Stimulated activated CD4-positive, alpha-beta T cell treated with anti-CD3 and anti-CD28 coated beads, Interleukin-2, amount 100 ng/mL, for 4 hours (primary cell): ENCODE results near the gene HDAC4.
A peak's percentile ranks its signal among the peaks of the same experiment; 100 is the strongest.

ENCODE experiments used
- DNase-seq: peaks from one replicate; pipeline ENCODE4 v3.0.0-alpha.2; 2020; ENCODE audit warnings: low read depth

HDAC4 gene

DNA sequence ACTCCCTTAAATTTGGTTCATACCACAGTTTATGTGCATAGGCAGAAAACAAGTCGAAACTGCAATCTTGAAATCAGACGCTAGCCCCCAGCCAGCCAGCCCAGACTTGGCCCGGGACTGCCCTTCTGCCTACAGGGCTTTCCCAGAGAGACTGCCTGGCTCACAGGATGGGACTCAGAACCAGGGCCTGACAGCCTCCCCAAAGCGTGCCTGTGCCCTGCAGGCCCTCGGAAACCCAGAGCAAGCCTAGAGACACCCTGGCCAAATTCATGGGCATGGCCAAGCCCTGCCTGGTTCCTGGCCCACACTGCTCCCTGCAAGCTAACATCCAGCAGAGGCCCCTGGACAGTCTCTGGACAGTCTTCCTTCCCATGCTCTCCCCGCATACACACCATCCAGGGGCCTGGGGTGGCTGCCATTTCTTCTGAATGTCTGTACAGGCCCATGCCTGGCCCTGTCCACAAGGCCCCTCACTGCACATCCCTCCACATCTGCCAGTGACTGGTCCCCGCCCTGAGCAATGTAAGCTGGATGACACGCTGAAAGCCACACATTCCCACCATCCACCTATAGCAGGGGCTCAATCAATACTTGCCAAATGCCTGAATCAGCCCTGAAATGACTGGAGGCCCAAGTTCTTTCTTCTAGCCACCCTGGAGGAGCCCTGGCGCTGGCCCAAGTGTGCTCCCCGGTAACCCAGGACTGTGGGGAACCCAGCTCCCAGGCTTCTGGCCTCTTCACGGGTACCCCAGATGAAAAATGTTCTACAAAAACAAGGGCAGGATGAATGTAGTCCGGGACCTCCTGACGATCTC is 73.1 kb downstream of the HDAC4 start:
- DNase-seq = no peak

DNA sequence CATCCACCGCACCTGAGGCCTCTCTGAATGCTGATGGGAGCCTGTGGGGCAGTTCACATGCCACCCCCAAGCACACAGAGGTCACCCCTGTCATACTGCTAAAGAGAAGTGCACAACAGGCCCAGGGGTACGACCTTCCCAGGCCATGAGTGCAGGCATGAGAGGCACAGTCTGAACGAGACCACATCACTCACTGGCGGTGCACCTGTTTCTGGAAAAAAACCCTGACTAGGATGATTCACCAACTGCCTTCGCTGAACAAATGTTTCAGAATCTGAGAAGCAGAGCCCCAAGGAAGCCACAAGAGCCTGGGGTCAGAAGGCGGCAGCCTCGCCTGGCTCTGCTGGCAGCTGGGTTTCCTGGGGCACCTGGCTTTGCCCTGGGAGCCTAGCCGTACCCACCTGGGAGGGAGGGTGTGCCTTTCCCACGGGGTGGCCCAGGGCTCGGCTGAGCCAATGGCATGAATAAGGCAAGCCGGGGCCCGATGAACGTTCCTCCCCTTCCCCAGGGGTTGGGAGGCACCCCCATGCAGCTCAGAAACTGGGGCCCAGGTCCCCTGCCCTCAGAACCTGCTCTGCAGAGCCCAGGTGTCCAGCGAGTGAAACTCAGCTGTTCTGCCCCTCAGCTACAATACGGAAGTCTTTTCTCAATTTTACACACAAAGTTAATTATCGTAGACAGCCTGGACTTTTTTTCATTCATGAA is 73.8 kb downstream of the HDAC4 start:
- peak; percentile 64 for DNase-seq

DNA sequence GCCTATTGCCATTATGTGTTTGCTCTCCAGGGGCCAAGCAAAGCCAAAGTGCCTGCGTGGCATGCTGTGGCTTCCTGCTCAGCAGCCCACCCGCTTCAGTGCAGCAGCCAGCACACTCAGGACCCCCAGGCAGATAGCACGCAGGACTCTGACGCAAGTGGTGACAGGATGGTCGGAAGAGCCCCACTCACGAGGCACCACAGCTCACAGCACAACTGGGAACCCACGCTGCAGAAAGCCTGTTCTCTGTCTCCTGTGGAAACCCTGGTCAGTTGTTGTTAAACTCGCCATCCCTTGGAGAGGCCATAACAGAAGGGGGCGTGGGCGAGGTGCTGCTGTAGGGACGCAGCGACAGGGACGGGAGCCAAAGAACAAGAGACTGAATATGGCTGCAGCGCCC is 76.4 kb downstream of the HDAC4 start:
- no peak for DNase-seq

DNA sequence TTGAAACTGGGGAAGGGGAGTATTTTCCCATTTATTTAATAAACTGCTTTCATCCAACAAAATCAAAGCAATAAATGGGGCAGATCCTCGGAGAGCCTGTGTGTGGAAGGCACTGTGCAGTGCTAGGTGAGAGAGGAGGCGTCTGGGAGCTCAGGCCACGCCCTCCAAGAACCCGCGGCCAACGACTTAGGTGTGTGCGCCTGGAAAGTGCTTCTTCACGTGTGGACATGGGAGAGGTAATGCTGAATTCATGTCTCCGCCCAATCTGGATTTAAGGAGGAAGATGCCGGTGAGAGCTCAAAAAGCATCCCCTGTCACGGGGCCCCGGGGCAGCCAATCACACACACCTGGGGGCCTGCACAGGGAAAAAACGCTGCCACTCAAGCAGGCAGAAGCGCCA is 77.4 kb downstream of the HDAC4 start:
- DNase-seq = no peak

DNA sequence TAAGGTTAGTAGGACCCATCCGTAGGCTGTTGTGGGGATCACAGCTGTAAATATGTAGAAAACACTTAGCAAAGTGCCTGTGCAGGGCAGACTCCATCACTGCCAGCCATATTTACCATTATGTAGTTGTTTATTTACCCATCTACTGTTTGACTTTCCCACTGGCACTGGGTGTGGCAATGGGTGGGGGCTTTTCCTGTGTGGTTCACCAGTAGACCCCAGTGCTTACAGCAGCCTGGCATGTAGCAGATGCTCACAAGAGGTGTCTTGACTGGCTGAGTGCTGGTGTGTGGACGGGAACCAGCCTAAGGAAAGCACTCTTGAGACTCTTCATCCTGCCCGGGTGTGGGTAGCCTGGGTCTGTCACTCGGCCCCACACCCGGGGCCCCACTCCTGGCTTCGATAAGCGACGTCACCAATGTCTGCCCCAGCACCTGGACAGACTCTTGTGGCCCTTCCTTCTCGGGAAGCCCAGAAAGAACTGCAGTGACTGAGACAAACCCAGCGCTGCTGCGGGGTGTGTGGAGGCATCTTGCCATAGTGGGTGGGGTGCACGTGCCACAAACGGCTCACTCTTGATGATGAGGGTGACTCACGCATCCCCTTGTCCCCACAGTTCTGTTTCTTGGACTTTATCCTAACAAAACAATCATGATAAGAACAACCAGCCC is 78.3 kb downstream of the HDAC4 start:
- DNase-seq = peak; percentile 26

DNA sequence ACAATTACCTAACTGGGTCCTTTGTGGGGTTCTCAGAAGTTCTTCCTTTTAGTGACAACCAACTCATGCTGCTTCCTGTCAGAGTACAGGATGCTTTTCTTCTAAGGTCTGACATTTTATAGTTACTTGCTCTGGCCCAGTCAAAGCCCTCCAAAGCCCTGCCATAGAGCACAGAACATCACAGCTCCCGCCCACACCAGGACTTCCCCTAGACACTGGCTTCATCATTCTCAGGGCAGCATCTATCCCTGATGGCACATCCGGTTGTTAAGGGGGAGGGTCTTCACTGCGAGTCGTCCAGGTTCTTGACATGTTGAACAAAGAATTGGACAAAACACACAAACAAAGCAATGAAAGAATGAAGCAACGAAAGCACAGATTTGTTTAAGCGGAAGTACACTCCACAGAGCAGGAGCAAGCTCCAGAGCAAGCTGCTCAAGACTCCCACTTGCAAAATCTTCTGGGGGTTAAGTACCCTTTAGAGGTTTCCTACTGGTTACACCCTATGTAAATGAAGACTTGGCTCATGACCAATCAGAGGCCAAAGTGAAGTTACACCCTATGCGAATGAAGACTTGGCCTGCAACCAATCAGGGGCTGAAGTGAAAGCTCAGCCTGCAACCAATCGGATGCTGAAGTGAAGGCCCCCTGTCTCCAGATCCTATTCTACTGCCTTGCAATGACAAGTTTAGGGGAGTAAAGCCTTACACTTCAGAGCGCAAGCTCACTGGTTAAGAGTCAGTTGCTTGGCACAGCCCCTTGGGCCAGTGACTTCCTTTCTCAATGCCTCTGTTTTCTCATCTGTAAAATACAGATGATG is 79.0 kb downstream of the HDAC4 start:
- peak; percentile 46 for DNase-seq

DNA sequence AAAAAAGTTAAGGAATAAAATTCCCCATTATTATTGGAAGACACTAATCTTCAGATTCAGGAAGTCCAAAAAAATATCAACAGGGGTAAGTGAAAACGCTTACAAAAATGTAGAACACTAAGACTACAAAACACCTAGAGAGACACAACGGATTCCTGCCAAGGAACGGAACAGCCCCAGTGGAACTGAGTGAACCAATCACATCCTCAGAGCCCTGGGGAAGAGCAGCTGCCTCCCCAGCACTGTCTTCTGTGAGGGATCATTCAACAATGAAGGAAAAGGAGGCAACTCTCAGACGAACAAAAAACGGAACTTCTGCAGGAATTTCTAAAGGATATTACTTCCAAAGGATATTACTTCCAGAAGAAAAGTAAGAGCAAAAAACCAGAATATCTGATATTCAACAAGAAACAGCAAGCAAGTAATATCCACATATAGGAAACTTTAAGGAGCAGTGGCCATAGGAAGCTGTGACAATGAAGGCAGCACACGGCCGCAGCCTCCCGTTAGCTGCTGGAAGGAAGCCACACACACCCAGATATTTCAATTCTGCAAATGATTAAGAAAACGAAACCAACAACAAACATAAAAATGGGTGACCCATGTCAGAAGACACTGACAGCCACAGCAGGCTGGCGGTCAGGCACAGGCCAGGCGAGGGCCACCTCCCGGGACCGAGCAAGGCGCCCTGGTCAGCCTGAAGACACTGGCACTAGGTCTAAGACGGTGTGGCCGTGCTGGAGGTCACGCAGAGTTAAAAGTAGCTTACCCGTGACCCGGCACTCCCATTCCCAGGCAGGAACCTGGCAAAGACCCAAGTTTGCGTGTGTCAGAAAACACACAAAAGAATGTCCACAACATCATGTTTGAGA is 81.8 kb downstream of the HDAC4 start:
- DNase-seq = no peak

DNA sequence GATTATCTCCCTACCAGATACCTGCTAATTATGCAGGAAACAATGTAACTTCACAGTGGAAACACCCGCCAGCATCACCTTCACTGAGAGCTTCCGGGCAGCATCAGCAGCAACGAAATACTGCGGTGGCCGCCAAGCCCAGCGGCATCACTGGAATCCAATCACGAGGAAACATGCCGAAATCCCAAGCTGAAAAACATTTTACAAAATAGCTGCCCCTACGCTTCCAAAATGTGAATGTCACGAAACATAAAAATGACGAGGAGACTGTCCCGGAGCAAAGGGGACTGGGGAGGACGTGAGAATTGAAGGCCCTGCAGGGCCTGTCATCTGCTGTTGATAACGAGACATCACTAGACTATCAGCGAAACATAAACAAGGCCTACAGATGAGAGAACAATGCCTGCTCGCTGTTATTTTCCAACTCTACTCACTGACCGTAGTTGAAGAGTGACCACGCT is 82.6 kb downstream of the HDAC4 start:
- no peak for DNase-seq

DNA sequence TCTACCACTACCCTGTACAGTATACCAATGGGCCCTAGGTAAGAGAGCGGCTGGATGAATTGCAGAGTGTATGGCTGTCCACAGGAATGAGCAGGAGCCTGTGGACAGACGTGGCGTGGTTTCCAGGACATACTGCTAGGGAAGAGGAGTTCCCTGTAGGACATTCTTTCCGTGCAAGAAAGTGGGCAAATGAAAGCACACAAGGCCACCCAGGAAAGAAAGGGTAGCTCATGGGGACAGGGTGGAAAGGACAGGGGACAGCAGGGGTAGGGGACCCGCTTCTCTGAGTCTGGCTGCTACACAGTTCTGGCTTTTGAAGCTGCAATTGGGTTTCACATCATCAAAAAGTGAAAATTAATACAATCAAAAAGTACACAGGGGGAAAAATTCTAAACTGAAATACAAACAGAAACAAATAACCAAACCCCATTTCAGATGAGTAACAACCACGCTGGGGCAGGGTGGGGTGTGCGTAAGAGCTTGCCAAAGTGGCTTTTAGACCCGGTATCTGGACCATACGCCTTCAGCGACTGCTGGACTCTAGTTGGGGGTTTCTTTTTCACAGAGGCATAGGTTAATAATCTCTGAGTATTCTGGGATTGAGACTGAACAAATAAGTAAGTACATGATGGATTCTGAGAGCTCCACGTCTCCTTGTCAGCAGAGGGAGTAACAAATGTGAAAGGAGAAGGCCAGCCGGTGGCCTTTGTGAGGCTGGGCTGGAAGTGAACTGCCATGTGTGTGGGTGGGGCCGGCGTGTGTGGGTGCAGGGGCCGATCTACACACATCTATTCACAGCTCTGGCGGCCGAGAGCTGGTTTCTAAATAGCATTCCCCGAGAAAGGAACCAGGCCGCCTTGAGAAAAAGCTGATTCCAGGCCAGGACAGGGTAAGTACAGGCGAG is 84.0 kb downstream of the HDAC4 start:
- DNase-seq = no peak

DNA sequence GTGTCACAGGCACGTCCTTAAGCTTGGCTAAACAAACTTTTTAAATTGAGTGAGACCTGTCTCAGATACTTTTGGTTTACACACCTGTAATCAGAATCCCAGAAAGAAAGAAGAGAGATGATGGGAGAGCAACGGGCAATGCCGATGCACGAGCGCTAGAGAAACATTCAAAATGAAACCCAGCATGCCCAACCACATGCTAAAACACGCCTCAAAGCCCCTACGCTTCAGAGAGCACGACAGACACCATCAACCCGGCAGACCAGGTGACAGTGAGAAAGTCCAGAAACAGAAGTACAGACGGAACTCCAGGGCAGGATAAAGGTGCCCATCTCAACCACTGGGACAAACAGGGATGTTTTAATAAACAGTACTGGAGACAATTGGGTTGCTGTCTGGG is 85.5 kb downstream of the HDAC4 start:
- DNase-seq = no peak

DNA sequence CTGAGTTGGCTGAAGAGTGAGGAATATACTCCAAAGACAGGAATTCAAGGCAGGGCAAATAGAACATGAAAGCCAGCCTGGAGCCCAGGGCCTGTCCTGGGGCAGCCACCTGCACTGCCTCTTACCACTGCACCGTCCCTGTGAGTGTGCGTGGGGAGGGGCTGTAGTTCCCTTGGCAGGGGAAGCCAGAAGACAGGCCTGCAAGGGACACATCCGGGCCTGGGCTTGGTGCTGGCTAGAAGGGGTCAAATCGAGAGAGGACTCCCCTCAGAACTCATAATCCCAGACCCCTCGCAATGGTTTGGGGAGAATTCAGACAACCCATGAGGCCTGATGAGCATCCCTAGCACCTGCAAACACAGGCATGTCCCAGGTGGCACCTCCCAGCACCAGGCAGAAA is 87.0 kb downstream of the HDAC4 start:
- no peak for DNase-seq

DNA sequence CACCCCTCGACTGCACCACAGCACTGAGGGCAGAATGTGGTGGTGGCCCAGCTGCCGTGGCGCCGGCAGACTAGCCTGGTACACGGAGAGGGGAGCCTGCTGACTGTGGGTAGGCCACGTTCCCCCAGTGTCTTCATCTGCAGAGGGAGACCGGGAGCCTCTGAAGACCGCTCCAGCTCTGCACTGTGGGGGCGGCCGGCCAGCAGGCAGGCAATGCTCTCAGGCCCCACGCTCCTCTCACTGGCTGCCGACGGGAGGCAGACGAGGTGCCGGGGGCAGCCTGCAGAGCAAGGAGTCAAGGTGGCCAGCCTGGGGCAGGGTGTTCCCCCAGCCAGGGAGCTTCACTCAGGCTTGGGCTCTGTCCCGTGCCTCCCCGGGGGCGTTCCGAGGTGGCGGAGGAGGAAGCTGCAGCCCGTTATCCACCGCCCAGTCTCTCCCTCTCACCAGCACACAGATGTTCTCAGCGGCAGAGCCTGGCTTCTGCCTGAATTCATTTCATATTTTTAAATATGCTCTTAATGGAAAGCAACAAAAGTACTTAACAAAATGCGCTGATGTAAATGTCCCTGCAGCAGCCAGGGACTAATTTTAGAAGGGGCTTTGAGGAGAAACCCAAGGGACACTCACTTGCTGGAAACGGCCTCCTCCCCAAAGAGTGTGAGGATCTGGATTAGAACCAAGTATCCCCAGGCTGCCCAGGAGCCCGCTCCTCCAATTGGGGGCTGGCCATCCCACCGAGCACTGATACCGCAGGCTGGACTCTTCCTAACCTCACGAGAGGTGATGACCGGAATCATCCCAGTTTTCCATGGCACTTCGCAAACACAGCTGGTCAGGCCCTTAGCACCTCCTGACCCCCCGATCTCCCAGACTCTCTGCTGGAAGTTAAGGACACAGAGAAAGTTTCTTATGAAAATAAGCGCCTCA is 87.8 kb downstream of the HDAC4 start:
- no peak for DNase-seq

DNA sequence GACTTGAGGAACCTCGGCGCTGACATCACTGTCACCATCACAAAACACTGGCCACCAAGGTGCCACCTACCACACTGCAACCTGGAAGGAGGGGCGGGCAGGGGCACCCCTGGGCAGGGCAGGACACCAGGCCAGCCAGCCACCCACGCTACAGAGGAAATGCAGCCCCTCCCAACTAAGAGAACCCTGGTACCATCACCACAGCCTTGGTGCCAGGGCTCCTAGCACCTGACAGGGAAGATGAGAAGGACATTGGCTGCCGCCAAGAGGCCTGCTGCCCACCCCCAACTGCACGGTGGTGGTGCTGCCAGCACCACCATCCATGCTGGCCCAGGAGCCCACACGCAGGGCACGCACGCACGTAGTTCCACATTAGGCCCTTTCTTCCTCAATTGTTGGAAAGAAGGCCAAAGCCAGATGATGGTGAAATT is 88.7 kb downstream of the HDAC4 start:
- DNase-seq = no peak

DNA sequence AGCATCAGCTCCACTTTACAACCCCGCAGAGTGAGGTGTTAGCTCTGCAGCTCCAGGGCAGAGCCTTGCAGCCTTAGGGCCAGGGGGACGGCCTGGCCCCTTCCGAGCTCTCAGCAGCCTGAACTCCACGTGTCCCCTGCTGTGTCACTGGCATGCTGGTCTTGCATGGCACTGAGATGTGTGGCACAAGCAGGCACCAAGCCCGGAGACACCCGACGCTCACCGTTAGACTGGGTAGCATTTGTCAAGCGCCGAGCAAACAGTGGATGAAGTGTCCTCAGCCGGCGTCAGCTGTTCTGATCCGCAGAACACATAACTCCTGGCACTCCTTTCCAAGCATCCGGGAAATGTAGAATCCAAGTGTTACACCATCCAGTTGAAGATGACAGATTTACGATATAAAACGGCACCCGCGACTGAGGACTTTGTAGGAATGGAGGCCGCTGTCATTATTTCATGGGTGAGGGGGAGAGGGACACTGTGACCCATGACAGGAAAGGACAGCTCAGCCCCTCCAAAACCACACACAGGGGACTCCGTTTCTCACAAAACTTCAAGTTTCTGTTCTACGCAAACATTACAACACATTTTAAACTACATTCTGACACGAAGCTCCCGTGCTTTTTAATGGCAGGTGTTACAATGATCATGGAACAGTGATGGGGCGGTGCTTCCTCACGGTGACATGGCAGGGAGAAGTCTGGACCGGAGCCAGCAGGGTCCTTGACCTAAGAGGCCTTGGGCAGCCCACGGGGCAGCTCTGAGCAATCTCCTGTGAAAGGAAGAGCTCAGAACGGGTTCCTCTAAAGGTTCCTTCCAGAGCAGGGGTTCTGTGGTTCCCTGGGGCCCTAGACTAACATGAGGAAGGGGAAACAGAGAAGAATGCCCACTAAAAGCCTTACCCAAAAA is 89.4 kb downstream of the HDAC4 start:
- no peak for DNase-seq

DNA sequence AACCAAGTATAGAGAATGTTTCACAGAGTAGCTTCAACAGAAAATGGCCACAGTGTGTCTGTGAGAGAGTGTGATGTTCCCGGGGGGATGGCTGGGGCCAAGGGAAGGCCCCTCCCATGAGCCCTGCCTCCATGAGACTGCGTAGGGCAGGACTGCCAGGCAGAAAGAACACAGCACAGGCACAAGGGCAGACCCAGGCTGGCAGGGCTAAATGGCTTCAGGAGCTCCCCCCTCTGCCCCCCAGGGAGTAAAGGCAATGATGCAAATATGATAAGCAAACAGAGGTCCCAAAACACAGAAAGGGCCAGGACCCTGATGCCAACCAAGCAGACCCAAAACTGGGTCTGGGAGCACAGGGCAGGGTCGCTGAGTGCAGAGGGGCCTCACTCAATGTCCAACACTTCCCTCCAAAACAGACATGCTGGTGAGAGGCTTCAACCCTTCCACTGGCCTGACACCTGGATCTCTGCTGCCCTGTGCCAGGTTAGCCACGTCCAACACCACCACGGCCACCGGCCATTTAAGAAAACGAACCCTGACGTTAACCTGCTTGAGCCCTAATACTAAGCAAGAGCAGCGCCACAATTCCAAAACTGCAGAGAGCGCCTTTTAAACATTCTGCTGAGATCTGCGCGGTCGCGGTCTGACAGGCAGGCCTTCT is 90.3 kb downstream of the HDAC4 start:
- no peak for DNase-seq

DNA sequence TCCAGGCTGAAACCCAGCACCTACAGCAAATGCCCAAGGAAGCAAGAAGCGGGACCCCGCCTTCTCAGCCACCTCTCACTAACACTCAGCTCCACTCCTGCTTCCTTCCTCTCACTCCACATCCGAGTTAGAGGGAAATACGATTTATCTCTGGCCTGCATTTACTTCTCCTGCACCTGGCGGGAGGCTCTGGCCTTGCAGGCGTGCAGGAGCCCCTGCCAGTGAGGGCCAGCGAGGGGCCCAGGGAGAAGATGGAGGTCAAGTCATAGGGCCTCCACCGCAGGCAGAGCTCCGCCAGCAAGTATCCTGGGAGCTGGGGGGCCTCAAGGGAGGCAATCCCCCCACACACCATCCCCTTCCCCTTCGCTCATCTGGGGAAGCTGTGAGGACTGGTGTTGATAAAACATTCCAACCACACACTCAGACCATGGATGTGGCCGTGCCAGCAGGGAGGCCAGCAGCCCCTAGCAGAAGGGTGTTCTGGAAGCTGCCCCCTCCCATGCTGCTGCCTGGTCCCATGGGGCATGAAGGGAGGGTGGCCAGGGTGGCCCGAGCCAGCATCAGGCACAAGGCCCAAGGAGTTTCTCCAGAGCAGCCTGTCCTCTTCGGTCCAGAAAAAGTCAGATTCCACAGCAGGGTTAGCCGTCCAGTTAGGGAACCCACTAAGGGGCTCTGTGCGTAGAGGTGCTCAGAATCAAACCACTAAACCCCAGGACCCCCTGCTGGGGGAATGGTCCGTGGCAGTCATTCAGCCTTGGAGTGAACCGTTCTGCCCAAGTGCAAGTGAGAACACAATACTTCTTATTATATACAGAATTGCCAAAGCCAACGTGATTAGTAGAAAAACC is 91.2 kb downstream of the HDAC4 start:
- DNase-seq = no peak
